ENCODE measurements around the gene APOBR. TPM values are rescaled to one million over a fixed set of nuclear protein-coding genes. Genes with fewer than 3 reads are reported as not detected.

The APOBR gene
- 0.04 to 0.09 TPM (median 0.05 TPM) in 3 of 5 replicates, not detected in the others for total RNA-seq (2022; extraction: Qiagen RNA extraction)

DNA sequence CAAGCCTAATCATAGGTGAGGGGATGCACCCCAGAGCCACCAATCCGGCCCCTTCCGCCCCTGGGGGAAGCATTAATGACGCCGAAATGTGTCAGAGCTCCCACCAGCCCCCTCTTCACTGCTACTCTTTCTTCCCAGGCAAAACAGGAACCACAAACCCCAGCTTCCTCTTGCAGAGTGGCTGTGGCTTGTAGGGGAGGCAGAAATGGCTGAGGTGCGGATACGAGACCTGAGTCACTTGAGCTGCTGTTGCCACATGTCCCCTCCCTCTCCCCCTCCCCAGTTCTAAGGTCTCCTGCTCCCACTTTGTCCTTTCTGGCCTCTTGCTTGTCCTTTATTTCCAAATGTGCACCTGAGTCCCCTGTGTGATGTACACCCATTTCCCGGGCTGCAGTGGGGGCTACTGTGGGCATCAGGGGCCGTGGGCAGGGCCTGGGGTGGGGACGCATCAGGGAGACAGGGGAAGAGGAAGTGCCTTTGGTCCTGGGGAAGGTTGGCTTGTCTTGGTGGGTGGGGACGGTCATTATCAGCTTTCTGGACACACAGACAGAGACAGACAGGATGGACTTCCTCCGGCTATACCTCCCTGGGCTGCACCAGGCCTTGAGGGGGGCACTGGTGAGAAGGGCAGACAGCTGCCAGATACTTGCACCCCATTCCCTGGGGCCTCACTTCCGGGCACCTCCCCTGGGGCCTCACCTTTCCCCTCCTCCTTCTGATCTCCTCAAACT, at the start of gene APOBR:
TSS of gene APOBR (plus strand) at position 523 of the 731 bp plus-strand sequence. CDS start at position 562, 39 bp downstream.

DNA sequence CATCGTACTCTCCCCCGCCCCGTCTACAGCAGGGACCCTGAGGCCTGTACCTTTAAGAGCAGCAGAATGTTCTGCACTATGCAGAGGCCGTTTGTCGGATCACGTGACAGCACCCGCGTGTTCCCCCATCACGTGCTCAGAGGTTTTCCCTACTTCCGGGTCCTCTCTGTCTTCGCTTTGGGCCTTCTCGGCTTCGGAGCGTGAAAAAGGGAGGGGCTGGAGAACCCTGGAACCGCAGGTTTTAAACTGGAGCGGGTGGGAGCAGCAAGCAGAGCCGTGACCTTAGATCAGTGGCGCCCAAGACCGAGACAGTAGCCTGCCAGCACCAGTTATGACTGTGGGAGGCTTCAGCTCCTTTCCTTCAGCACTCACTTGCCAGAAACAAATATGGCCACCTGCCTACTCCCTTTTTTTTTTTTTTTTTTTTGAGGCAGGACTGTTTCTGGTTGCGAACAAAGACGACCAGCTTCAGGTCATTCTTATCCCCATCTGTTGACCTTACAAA, 2.4 kb upstream of the APOBR start, which contains the start of gene CLN3:
TSS of gene CLN3 (minus strand) at position 105 of the 505 bp plus-strand sequence. CDS start 315 bp downstream, outside the sequence.

DNA sequence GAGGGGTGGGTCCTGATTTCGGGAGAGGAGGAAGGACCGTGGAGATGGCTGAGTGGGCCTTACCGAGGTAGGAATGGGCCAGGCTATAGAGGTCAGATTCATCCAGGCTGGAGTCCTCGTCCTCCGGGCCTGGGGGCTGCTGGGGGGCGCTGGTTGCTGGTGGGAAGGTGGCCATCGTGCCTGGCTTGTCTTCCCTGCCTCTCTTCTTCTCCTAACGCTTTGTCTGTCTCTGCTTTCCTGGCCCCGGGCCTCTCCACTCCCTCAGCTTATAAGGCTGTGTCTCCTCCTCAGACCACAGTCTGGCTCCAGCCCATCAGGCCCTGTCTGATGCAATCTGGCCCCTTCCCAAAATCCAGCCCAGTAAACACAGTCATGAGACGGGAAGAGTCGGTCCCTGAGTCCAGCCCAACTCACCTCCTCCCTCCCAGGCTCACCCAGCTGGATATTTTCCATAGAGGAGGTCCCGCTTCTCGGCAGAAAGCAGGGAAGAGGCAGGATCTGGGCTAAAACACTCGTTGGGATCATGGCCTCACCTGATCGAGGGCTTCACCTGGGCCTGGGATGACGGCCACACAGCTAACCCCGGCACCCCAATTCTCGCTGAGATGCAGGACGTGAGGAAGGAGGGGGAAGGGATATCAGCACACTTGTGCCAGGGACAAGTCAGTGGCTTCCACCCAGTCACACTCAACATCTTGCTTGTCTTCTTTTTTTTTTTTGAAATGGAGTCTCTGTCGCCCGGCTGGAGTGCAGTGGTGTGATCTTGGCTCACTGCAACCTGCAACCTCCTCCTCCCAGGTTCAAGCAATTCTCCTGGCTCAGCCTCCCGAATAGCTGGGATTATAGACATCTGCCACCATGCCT, 44.5 kb downstream of the APOBR start, which contains the start of gene NUPR1:
TSS of gene NUPR1 (minus strand) at position 242 of the 864 bp plus-strand sequence. CDS start at position 175, 67 bp downstream.

Other genes with a start within 250 kb of the APOBR start
- 0.19 to 0.36 TPM (median 0.26 TPM) in 5 replicates for gene SBK1, start 202.1 kb upstream of the APOBR start, total RNA-seq (2022; extraction: Qiagen RNA extraction)
- 1.2 to 2.0 TPM (median 1.7 TPM) in 5 replicates for gene NPIPB6, start 131.1 kb upstream of the APOBR start, total RNA-seq (2022; extraction: Qiagen RNA extraction)
- 61.2 to 124 TPM (median 71.7 TPM) in 5 replicates for gene EIF3CL, start 90.8 kb upstream of the APOBR start, total RNA-seq (2022; extraction: Qiagen RNA extraction)
- gene NPIPB7, start 22.3 kb upstream of the APOBR start, total RNA-seq (2022; extraction: Qiagen RNA extraction): 0.29 to 0.50 TPM (median 0.37 TPM) in 4 of 5 replicates, not detected in the other
- gene CLN3, start 2.6 kb upstream of the APOBR start, total RNA-seq (2022; extraction: Qiagen RNA extraction): 19.4 to 38.3 TPM (median 32.4 TPM) in 5 replicates
- not detected in 5 replicates for gene IL27, start 12.2 kb downstream of the APOBR start, total RNA-seq (2022; extraction: Qiagen RNA extraction)
- 11.2 to 18.4 TPM (median 14.4 TPM) in 5 replicates for gene NUPR1, start 44.3 kb downstream of the APOBR start, total RNA-seq (2022; extraction: Qiagen RNA extraction)
- 18.3 to 24.9 TPM (median 20.4 TPM) in 5 replicates for gene SGF29, start 59.3 kb downstream of the APOBR start, total RNA-seq (2022; extraction: Qiagen RNA extraction)
- 0.11 to 0.19 TPM (median 0.16 TPM) in 4 of 5 replicates, not detected in the other for gene SULT1A2, start 102.4 kb downstream of the APOBR start, total RNA-seq (2022; extraction: Qiagen RNA extraction)
- gene SULT1A1, start 115.4 kb downstream of the APOBR start, total RNA-seq (2022; extraction: Qiagen RNA extraction): 5.3 to 6.6 TPM (median 5.5 TPM) in 5 replicates
- gene NPIPB8, start 143.4 kb downstream of the APOBR start, total RNA-seq (2022; extraction: Qiagen RNA extraction): 0.59 TPM in 1 of 5 replicates, not detected in the others
- 193 to 400 TPM (median 345 TPM) in 5 replicates for gene EIF3C, start 216.8 kb downstream of the APOBR start, total RNA-seq (2022; extraction: Qiagen RNA extraction)